Measurements from ENCODE around the gene CLIC1. TPM values are rescaled to one million over a fixed set of nuclear protein-coding genes. Genes with fewer than 3 reads are reported as not detected.

CLIC1 gene
- total and polyA plus RNA-seq, 2 experiments from 2014 or later: 269 to 296 TPM

DNA sequence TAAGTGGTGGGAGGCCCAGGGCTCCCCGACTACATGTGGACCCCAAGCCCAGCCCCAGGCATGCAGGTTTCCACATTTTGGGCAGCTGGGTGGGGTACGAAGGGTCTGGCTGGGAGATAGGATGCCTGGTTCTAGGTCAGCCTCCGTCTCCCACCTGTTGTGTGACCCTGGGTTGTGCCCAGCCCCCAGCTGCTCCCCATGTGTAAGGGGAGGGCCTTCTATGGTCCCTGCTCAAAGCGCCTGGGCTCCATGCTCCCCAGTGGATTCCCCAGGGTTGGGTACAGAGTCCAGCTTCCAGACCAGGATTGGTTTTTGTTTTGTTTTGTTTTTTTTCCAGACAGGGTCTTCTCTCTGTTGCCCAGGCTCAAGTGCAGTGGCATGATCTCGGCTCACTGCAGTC is 41.9 kb upstream of the CLIC1 start:
- no peaks in the 10 kb centered on the region for H3K36me3 ChIP-seq (ENCODE audit: insufficient read depth)
- H3K79me2 ChIP-seq (replicated peaks; ENCODE audit: insufficient read depth): no peaks in the 10 kb centered on the region
- Mint-ChIP-seq H3K4me1 (no peaks in the 10 kb centered on the region), H3K36me3 (ENCODE audit: low read depth) (peaks cover 32% of the 10 kb centered on the region), H3K9me3 (no peaks in the 10 kb centered on the region), H3K27me3 (ENCODE audit: insufficient read depth, low read depth, poor library complexity) (peaks cover 23% of the 10 kb centered on the region), H3K4me3 (no peak overlapping the region), H3K27ac (no peak overlapping the region)
- no peaks in the 10 kb centered on the region; the same call in 1 of the 2 replicates for H4K20me1 ChIP-seq (replicated peaks; ENCODE audit: insufficient read depth)
- H3F3A ChIP-seq (replicated peaks; ENCODE audit: low read depth): peaks cover 4% of the 10 kb centered on the region; the same call in 1 of the 2 replicates
- no peak overlapping the region for H3K4me3 ChIP-seq
- no peaks in the 10 kb centered on the region for H3K9me2 ChIP-seq (ENCODE audit: insufficient read depth)
- no peaks in the 10 kb centered on the region for H3K27me3 ChIP-seq (ENCODE audit: insufficient read depth)
- no peak overlapping the region for H2AFZ ChIP-seq
- DNase-seq (ENCODE audit: low spot score) (no peak), ATAC-seq (no peak)
- H3K4me2 ChIP-seq: no peak overlapping the region
- no peak overlapping the region for H3K27ac ChIP-seq (ENCODE audit: low read depth)
- no peaks in the 10 kb centered on the region for H3K4me1 ChIP-seq (ENCODE audit: insufficient read depth)
- TF ChIP-seq POLR2AphosphoS5 (IDR thresholded peaks at IDR 0.05; ENCODE audit: low read depth): no peak
- no peak for TF ChIP-seq ZNF114 (CRISPR knock-in tag; IDR thresholded peaks at IDR 0.05)
- TF ChIP-seq, protein P1, sequence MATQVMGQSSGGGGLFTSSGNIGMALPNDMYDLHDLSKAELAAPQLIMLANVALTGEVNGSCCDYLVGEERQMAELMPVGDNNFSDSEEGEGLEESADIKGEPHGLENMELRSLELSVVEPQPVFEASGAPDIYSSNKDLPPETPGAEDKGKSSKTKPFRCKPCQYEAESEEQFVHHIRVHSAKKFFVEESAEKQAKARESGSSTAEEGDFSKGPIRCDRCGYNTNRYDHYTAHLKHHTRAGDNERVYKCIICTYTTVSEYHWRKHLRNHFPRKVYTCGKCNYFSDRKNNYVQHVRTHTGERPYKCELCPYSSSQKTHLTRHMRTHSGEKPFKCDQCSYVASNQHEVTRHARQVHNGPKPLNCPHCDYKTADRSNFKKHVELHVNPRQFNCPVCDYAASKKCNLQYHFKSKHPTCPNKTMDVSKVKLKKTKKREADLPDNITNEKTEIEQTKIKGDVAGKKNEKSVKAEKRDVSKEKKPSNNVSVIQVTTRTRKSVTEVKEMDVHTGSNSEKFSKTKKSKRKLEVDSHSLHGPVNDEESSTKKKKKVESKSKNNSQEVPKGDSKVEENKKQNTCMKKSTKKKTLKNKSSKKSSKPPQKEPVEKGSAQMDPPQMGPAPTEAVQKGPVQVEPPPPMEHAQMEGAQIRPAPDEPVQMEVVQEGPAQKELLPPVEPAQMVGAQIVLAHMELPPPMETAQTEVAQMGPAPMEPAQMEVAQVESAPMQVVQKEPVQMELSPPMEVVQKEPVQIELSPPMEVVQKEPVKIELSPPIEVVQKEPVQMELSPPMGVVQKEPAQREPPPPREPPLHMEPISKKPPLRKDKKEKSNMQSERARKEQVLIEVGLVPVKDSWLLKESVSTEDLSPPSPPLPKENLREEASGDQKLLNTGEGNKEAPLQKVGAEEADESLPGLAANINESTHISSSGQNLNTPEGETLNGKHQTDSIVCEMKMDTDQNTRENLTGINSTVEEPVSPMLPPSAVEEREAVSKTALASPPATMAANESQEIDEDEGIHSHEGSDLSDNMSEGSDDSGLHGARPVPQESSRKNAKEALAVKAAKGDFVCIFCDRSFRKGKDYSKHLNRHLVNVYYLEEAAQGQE (IDR thresholded peaks at IDR 0.05; ENCODE audit: unreplicated experiment): no peak
- TF ChIP-seq, protein P2, sequence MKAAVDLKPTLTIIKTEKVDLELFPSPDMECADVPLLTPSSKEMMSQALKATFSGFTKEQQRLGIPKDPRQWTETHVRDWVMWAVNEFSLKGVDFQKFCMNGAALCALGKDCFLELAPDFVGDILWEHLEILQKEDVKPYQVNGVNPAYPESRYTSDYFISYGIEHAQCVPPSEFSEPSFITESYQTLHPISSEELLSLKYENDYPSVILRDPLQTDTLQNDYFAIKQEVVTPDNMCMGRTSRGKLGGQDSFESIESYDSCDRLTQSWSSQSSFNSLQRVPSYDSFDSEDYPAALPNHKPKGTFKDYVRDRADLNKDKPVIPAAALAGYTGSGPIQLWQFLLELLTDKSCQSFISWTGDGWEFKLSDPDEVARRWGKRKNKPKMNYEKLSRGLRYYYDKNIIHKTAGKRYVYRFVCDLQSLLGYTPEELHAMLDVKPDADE (IDR thresholded peaks at IDR 0.05): no peak
- no peak for TF ChIP-seq EZH2phosphoT487 (IDR thresholded peaks at IDR 0.05; ENCODE audit: unreplicated experiment)
- no peak for TF ChIP-seq NANOG (IDR thresholded peaks at IDR 0.05; ENCODE audit: borderline replicate concordance)
- TF ChIP-seq, protein P3, sequence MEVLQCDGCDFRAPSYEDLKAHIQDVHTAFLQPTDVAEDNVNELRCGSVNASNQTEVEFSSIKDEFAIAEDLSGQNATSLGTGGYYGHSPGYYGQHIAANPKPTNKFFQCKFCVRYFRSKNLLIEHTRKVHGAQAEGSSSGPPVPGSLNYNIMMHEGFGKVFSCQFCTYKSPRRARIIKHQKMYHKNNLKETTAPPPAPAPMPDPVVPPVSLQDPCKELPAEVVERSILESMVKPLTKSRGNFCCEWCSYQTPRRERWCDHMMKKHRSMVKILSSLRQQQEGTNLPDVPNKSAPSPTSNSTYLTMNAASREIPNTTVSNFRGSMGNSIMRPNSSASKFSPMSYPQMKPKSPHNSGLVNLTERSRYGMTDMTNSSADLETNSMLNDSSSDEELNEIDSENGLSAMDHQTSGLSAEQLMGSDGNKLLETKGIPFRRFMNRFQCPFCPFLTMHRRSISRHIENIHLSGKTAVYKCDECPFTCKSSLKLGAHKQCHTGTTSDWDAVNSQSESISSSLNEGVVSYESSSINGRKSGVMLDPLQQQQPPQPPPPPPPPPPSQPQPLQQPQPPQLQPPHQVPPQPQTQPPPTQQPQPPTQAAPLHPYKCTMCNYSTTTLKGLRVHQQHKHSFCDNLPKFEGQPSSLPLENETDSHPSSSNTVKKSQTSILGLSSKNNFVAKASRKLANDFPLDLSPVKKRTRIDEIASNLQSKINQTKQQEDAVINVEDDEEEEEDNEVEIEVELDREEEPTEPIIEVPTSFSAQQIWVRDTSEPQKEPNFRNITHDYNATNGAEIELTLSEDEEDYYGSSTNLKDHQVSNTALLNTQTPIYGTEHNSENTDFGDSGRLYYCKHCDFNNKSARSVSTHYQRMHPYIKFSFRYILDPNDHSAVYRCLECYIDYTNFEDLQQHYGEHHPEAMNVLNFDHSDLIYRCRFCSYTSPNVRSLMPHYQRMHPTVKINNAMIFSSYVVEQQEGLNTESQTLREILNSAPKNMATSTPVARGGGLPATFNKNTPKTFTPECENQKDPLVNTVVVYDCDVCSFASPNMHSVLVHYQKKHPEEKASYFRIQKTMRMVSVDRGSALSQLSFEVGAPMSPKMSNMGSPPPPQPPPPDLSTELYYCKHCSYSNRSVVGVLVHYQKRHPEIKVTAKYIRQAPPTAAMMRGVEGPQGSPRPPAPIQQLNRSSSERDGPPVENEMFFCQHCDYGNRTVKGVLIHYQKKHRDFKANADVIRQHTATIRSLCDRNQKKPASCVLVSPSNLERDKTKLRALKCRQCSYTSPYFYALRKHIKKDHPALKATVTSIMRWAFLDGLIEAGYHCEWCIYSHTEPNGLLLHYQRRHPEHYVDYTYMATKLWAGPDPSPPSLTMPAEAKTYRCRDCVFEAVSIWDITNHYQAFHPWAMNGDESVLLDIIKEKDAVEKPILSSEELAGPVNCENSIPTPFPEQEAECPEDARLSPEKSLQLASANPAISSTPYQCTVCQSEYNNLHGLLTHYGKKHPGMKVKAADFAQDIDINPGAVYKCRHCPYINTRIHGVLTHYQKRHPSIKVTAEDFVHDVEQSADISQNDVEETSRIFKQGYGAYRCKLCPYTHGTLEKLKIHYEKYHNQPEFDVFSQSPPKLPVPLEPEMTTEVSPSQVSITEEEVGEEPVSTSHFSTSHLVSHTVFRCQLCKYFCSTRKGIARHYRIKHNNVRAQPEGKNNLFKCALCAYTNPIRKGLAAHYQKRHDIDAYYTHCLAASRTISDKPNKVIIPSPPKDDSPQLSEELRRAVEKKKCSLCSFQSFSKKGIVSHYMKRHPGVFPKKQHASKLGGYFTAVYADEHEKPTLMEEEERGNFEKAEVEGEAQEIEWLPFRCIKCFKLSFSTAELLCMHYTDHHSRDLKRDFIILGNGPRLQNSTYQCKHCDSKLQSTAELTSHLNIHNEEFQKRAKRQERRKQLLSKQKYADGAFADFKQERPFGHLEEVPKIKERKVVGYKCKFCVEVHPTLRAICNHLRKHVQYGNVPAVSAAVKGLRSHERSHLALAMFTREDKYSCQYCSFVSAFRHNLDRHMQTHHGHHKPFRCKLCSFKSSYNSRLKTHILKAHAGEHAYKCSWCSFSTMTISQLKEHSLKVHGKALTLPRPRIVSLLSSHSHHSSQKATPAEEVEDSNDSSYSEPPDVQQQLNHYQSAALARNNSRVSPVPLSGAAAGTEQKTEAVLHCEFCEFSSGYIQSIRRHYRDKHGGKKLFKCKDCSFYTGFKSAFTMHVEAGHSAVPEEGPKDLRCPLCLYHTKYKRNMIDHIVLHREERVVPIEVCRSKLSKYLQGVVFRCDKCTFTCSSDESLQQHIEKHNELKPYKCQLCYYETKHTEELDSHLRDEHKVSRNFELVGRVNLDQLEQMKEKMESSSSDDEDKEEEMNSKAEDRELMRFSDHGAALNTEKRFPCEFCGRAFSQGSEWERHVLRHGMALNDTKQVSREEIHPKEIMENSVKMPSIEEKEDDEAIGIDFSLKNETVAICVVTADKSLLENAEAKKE (CRISPR knock-in tag; IDR thresholded peaks at IDR 0.05): no peak
- TF ChIP-seq, protein P4, sequence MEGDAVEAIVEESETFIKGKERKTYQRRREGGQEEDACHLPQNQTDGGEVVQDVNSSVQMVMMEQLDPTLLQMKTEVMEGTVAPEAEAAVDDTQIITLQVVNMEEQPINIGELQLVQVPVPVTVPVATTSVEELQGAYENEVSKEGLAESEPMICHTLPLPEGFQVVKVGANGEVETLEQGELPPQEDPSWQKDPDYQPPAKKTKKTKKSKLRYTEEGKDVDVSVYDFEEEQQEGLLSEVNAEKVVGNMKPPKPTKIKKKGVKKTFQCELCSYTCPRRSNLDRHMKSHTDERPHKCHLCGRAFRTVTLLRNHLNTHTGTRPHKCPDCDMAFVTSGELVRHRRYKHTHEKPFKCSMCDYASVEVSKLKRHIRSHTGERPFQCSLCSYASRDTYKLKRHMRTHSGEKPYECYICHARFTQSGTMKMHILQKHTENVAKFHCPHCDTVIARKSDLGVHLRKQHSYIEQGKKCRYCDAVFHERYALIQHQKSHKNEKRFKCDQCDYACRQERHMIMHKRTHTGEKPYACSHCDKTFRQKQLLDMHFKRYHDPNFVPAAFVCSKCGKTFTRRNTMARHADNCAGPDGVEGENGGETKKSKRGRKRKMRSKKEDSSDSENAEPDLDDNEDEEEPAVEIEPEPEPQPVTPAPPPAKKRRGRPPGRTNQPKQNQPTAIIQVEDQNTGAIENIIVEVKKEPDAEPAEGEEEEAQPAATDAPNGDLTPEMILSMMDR (conservative IDR thresholded peaks at IDR 0.05; ENCODE audit: low read depth in 2 of 2): no peak
